Panc1 (cell line): ENCODE data around the gene ALKBH1. TPM values are rescaled to one million over a fixed set of nuclear protein-coding genes. Genes with fewer than 3 reads are reported as not detected.

Experiments used
- ATAC-seq: fragments of 200-7000 bp; cut with Tn5 transposase; 2 replicates; pipeline ENCODE4 v1.9.1; 2020; ENCODE audit warnings: mild to moderate bottlenecking, moderate library complexity
- BruUV-seq: library from RNA; stranded (reverse); fragments of 400-500 nt; replicated peaks from 2 replicates; lab custom pipeline; 2021; lab: Mats Ljungman, UMichigan
- CTCF ChIA-PET: fragments of 300-600 bp; sonication (Branson Sonifier 250); formaldehyde crosslinking; loops from one replicate; lab custom pipeline; 2022; ENCODE audit warnings: antibody characterized with exemption; lab: Charles Lee
- POLR2A ChIA-PET: fragments of 300-600 bp; sonication (Branson Sonifier 250); formaldehyde crosslinking; loops from one replicate; lab custom pipeline; 2022; ENCODE audit warnings: antibody characterized with exemption; lab: Charles Lee
- DNase-seq: peaks from one replicate; pipeline ENCODE4 v3.0.0-alpha.2; 2010; ENCODE audit warnings: low read depth, low spot score
- H3K27ac ChIP-seq: 2 replicates; pipeline ENCODE4 v1.5.1; 2011; ENCODE audit warnings: mild to moderate bottlenecking, low read length, inconsistent platforms
- H3K27me3 ChIP-seq: fragments of 200-500 bp; sonication (Bioruptor generic); 2 replicates; pipeline ENCODE4 v1.6.0; 2014; ENCODE audit warnings: low read length, inconsistent platforms; ENCODE audit not compliant: control insufficient read depth, insufficient read depth
- H3K36me3 ChIP-seq: fragments of 200-500 bp; sonication (Bioruptor generic); 2 replicates; pipeline ENCODE4 v1.5.1; 2014; ENCODE audit warnings: inconsistent platforms, mild to moderate bottlenecking, low read length, moderate library complexity; ENCODE audit not compliant: control insufficient read depth, insufficient read depth
- H3K4me1 ChIP-seq: 2 replicates; pipeline ENCODE4 v1.5.1; 2011; ENCODE audit warnings: inconsistent platforms, mild to moderate bottlenecking, low read length, moderate library complexity; ENCODE audit not compliant: control insufficient read depth, insufficient read depth
- H3K4me3 ChIP-seq, 2 experiments: 2 replicates each; pipeline ENCODE4 v1.5.1; 2011 to 2012; ENCODE audit warnings: low read depth in 2 of 2, low read length in 2 of 2, mild to moderate bottlenecking in 2 of 2, inconsistent platforms in 1 of 2, moderate library complexity in 1 of 2
- H3K9me3 ChIP-seq: fragments of 200-500 bp; sonication (Bioruptor generic); 2 replicates; pipeline ENCODE4 v1.5.1; 2014; ENCODE audit warnings: low read depth, mild to moderate bottlenecking, inconsistent platforms, low read length, moderate library complexity; ENCODE audit not compliant: control insufficient read depth, insufficient read depth
- POLR2AphosphoS5 ChIP-seq: IDR thresholded peaks from 2 replicates; pipeline ENCODE4 v1.6.1; 2012; ENCODE audit warnings: mild to moderate bottlenecking, low read depth, low read length, moderate library complexity
- SIN3A ChIP-seq: IDR thresholded peaks from 2 replicates; pipeline ENCODE4 v1.6.1; 2012; ENCODE audit warnings: low read depth, mild to moderate bottlenecking, low read length, moderate library complexity, borderline replicate concordance; ENCODE audit not compliant: insufficient read depth
- TCF7L2 ChIP-seq: IDR thresholded peaks from 2 replicates; pipeline ENCODE4 v1.6.1; 2011; ENCODE audit warnings: mild to moderate bottlenecking, low read depth, low read length, inconsistent platforms
- in situ Hi-C: cut with HindIII; loops from 2 replicates; pipeline ENCODE4 v1.10.0; 2016; ENCODE audit warnings: low sequenced_read_pairs, low pct_unique_long_range_greater_than_20kb
- intact Hi-C: fragments of 100-400 bp; cut with micrococcal nuclease; formaldehyde crosslinking; loops from one replicate; pipeline ENCODE4 v1.10.0; 2022; ENCODE audit not compliant: unreplicated experiment
- total RNA-seq: library from RNA; stranded (reverse); gene quantifications from one replicate; pipeline ENCODE4 v1.2.1, GENCODE V29; 2021; ENCODE audit not compliant: unreplicated experiment
- TF ChIP-seq, protein P1 (sequence below): fragments of 450-650 bp; IDR thresholded peaks from 2 replicates; pipeline ENCODE4 v1.5.1; 2017; ENCODE audit warnings: mild to moderate bottlenecking
- TF ChIP-seq, protein P2 (sequence below), 2 experiments: IDR thresholded peaks; 2 replicates each; pipeline ENCODE4 v1.6.1; 2011 to 2012; ENCODE audit warnings: low read depth in 2 of 2, control low read depth in 1 of 2, low read length in 1 of 2, mild to moderate bottlenecking in 1 of 2, moderate library complexity in 1 of 2; ENCODE audit not compliant: insufficient read depth in 1 of 2

Gene ALKBH1
- total RNA-seq, 1 experiment from 2014 or later: 13.0 TPM

GRCh38 chr14:77646907-77647306 is 60.9 kb downstream of the ALKBH1 start:
- Histone ChIP-seq H3K27me3 (no peaks in the 10 kb centered on the region), H3K9me3 (no peaks in the 10 kb centered on the region), H3K27ac (no peak overlapping the region), H3K4me3 (no peak overlapping the region), H3K4me1 (peaks cover 4% of the 10 kb centered on the region; the same call in 1 of the 2 replicates), H3K36me3 (no peaks in the 10 kb centered on the region)
- no peak for ATAC-seq
- ChIA-PET POLR2A (no interaction called here), CTCF (no interaction called here)
- intact Hi-C loops (no loop called here), in situ Hi-C loops (no loop called here)
- no TSS peak for BruUV-seq
- TF ChIP-seq POLR2AphosphoS5 (no peak), TCF7L2 (no peak), SIN3A (no peak)
- TF ChIP-seq, protein P1, sequence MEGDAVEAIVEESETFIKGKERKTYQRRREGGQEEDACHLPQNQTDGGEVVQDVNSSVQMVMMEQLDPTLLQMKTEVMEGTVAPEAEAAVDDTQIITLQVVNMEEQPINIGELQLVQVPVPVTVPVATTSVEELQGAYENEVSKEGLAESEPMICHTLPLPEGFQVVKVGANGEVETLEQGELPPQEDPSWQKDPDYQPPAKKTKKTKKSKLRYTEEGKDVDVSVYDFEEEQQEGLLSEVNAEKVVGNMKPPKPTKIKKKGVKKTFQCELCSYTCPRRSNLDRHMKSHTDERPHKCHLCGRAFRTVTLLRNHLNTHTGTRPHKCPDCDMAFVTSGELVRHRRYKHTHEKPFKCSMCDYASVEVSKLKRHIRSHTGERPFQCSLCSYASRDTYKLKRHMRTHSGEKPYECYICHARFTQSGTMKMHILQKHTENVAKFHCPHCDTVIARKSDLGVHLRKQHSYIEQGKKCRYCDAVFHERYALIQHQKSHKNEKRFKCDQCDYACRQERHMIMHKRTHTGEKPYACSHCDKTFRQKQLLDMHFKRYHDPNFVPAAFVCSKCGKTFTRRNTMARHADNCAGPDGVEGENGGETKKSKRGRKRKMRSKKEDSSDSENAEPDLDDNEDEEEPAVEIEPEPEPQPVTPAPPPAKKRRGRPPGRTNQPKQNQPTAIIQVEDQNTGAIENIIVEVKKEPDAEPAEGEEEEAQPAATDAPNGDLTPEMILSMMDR: no peak
- TF ChIP-seq, protein P2, sequence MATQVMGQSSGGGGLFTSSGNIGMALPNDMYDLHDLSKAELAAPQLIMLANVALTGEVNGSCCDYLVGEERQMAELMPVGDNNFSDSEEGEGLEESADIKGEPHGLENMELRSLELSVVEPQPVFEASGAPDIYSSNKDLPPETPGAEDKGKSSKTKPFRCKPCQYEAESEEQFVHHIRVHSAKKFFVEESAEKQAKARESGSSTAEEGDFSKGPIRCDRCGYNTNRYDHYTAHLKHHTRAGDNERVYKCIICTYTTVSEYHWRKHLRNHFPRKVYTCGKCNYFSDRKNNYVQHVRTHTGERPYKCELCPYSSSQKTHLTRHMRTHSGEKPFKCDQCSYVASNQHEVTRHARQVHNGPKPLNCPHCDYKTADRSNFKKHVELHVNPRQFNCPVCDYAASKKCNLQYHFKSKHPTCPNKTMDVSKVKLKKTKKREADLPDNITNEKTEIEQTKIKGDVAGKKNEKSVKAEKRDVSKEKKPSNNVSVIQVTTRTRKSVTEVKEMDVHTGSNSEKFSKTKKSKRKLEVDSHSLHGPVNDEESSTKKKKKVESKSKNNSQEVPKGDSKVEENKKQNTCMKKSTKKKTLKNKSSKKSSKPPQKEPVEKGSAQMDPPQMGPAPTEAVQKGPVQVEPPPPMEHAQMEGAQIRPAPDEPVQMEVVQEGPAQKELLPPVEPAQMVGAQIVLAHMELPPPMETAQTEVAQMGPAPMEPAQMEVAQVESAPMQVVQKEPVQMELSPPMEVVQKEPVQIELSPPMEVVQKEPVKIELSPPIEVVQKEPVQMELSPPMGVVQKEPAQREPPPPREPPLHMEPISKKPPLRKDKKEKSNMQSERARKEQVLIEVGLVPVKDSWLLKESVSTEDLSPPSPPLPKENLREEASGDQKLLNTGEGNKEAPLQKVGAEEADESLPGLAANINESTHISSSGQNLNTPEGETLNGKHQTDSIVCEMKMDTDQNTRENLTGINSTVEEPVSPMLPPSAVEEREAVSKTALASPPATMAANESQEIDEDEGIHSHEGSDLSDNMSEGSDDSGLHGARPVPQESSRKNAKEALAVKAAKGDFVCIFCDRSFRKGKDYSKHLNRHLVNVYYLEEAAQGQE (IDR thresholded peaks at IDR 0.05; ENCODE audit: insufficient read depth in 1 of 2, low read depth in 2 of 2, low read length in 1 of 2): no peak
- DNase-seq: no peak

- DNase-seq (no peak), ATAC-seq (no peak)
- H3K4me1 ChIP-seq: peaks cover 8% of the 10 kb centered on the region
- intact Hi-C loops: no loop called here
- CTCF ChIA-PET: no interaction called here
- in situ Hi-C loops: no loop called here
- TF ChIP-seq, protein P2 (IDR thresholded peaks at IDR 0.05; ENCODE audit: insufficient read depth in 1 of 2, low read depth in 2 of 2, low read length in 1 of 2): no peak
- TF ChIP-seq TCF7L2 (no peak), SIN3A (no peak), POLR2AphosphoS5 (no peak)
- TF ChIP-seq, protein P1: no peak
- H3K4me3 ChIP-seq: no peak overlapping the region
- no peaks in the 10 kb centered on the region for H3K27me3 ChIP-seq
- POLR2A ChIA-PET: no interaction called here
- no TSS peak for BruUV-seq
- H3K27ac ChIP-seq: no peak overlapping the region
- no peaks in the 10 kb centered on the region for H3K9me3 ChIP-seq
- H3K36me3 ChIP-seq: no peaks in the 10 kb centered on the region
Measured at GRCh38 chr14:77645520-77646230, 62.1 kb downstream of the ALKBH1 start.
